Tibial nerve (tissue), 4 donors: ENCODE data around the gene EFNA5. TPM values are rescaled to one million over a fixed set of nuclear protein-coding genes. Genes with fewer than 3 reads are reported as not detected.

ENCODE experiments used
- DNase-seq, 2 donors: peaks; one replicate each; pipeline ENCODE4 v3.0.0-alpha.2; 2019; ENCODE audit warnings: low spot score in 2 of 2
- H3K27ac ChIP-seq, 4 donors: fragments of 200-600 bp; sonication (generic) in 3 of 4; one replicate each; pipeline ENCODE4 v1.5.1; 2017 to 2019; ENCODE audit warnings: mild to moderate bottlenecking in 1 of 4
- H3K27me3 ChIP-seq, 2 donors: fragments of 200-600 bp; sonication (generic) in 1 of 2; one replicate each; pipeline versions ENCODE4 v1.5.1 to v1.6.0; 2017 to 2019
- H3K36me3 ChIP-seq, 3 donors: fragments of 200-600 bp; sonication (generic); one replicate each; pipeline ENCODE4 v1.5.1; 2018 to 2019
- H3K4me1 ChIP-seq, 4 donors: fragments of 200-600 bp; sonication (generic) in 3 of 4; one replicate each; pipeline ENCODE4 v1.5.1; 2017 to 2019
- H3K4me3 ChIP-seq, 4 donors: fragments of 200-600 bp; sonication (generic) in 3 of 4; one replicate each; pipeline ENCODE4 v1.5.1; 2017 to 2019; ENCODE audit warnings: mild to moderate bottlenecking in 1 of 4, moderate library complexity in 1 of 4
- H3K9me3 ChIP-seq, 4 donors: fragments of 200-600 bp; sonication (generic) in 3 of 4; one replicate each; pipeline ENCODE4 v1.5.1; 2017 to 2019
- CTCF ChIP-seq, 5 experiments: fragments of 200-600 bp in 3 of 5; fragments of 450-650 bp in 2 of 5; sonication (generic) in 3 of 5; IDR thresholded peaks; one replicate each; pipeline ENCODE4 v1.5.1; 2016 to 2019; ENCODE audit warnings: antibody characterized with exemption in 5 of 5, mild to moderate bottlenecking in 3 of 5, moderate library complexity in 2 of 5
- EP300 ChIP-seq, 2 donors: sonication (generic); formaldehyde crosslinking; IDR thresholded peaks; one replicate each; pipeline ENCODE4 v1.6.1; 2017; ENCODE audit warnings: antibody characterized with exemption in 2 of 2, mild to moderate bottlenecking in 1 of 2
- POLR2A ChIP-seq, 2 donors: fragments of 450-650 bp; IDR thresholded peaks; one replicate each; pipeline ENCODE4 v1.6.1; 2017; ENCODE audit warnings: antibody characterized with exemption in 2 of 2, mild to moderate bottlenecking in 2 of 2, moderate library complexity in 2 of 2
- WGBS, 2 donors: methylation state at CpG; one replicate each; pipeline ENCODE4 v1.1.5; 2018; 5-methylcytosine and 5-hydroxymethylcytosine counted together
- total RNA-seq, 4 donors: library from RNA; depleted of rRNA; stranded (reverse); fragments of >200 nt; gene quantifications; one replicate each; pipeline ENCODE4 v1.1.0, GENCODE V29; 2016

EFNA5 gene
- total RNA-seq, 4 donors from 2014 or later = 6.3 to 10.2 (median 6.9) TPM

GRCh38 chr5:107592515-107592914 is 78.2 kb downstream of the EFNA5 start:
- Histone ChIP-seq H3K27me3 (no peaks in the 10 kb centered on the region), H3K9me3 (no peaks in the 10 kb centered on the region), H3K4me3 (no peak overlapping the region), H3K36me3 (no peaks in the 10 kb centered on the region), H3K27ac (peak overlapping the region in 1 of 4 donors; percentile 54), H3K4me1 (peaks cover 0 to 20% (median 3%) of the 10 kb centered on the region in 4 donors)
- WGBS, 2 donors = 73 to 83% methylated on average over 7 of the region's 7 CpGs
- no peak for DNase-seq
- TF ChIP-seq CTCF (IDR thresholded peaks at IDR 0.05) (no peak), POLR2A (IDR thresholded peaks at IDR 0.05) (no peak), EP300 (IDR thresholded peaks at IDR 0.05) (no peak)

- 57 to 74% methylated on average over 1 of the region's 1 CpG for WGBS, 2 donors
- TF ChIP-seq EP300 (IDR thresholded peaks at IDR 0.05) = no peak
- TF ChIP-seq CTCF (IDR thresholded peaks at IDR 0.05) = no peak
- TF ChIP-seq POLR2A (IDR thresholded peaks at IDR 0.05) = no peak
- no peak overlapping the region for H3K27ac ChIP-seq
Observed at GRCh38 chr5:107590686-107591085, 80.1 kb downstream of the EFNA5 start.

GRCh38 chr5:107589520-107590193 is 81.1 kb downstream of the EFNA5 start:
- H3K4me1 ChIP-seq = peaks cover 0 to 20% (median 3%) of the 10 kb centered on the region in 4 donors
- WGBS, 2 donors = 83 to 87% methylated on average over 7 of the region's 7 CpGs
- no peaks in the 10 kb centered on the region for H3K36me3 ChIP-seq
- no peak overlapping the region for H3K4me3 ChIP-seq
- no peak overlapping the region for H3K27ac ChIP-seq
- DNase-seq = no peak
- no peaks in the 10 kb centered on the region for H3K9me3 ChIP-seq
- H3K27me3 ChIP-seq = no peaks in the 10 kb centered on the region
- no peak for TF ChIP-seq EP300 (IDR thresholded peaks at IDR 0.05)
- no peak for TF ChIP-seq CTCF (IDR thresholded peaks at IDR 0.05)
- TF ChIP-seq POLR2A (IDR thresholded peaks at IDR 0.05) = no peak

More at GRCh38 chr5:107590686-107591085, 80.1 kb downstream of the EFNA5 start:
- no peaks in the 10 kb centered on the region for H3K36me3 ChIP-seq
- H3K4me3 ChIP-seq = no peak overlapping the region
- no peaks in the 10 kb centered on the region for H3K27me3 ChIP-seq
- H3K9me3 ChIP-seq = no peaks in the 10 kb centered on the region
- DNase-seq = no peak
- H3K4me1 ChIP-seq = peaks cover 0 to 20% (median 3%) of the 10 kb centered on the region in 4 donors

GRCh38 chr5:107582625-107583024 is 88.1 kb downstream of the EFNA5 start:
- TF ChIP-seq EP300 (IDR thresholded peaks at IDR 0.05) (no peak), CTCF (IDR thresholded peaks at IDR 0.05) (no peak), POLR2A (IDR thresholded peaks at IDR 0.05) (no peak)
- Histone ChIP-seq H3K9me3 (no peaks in the 10 kb centered on the region), H3K27ac (no peak overlapping the region), H3K4me3 (no peak overlapping the region), H3K27me3 (no peaks in the 10 kb centered on the region), H3K36me3 (no peaks in the 10 kb centered on the region), H3K4me1 (no peaks in the 10 kb centered on the region)
- no peak for DNase-seq

GRCh38 chr5:107580889-107581820 is 89.6 kb downstream of the EFNA5 start:
- no peaks in the 10 kb centered on the region for H3K36me3 ChIP-seq
- no peak overlapping the region for H3K27ac ChIP-seq
- no peak for DNase-seq
- H3K4me1 ChIP-seq = no peaks in the 10 kb centered on the region
- 62 to 65% methylated on average over 8 of the region's 8 CpGs for WGBS, 2 donors
- H3K4me3 ChIP-seq = no peak overlapping the region
- TF ChIP-seq POLR2A (IDR thresholded peaks at IDR 0.05) (no peak), EP300 (IDR thresholded peaks at IDR 0.05) (no peak), CTCF (IDR thresholded peaks at IDR 0.05) (no peak)
- H3K27me3 ChIP-seq = no peaks in the 10 kb centered on the region
- H3K9me3 ChIP-seq = no peaks in the 10 kb centered on the region
